Loucy (cell line): ENCODE results near the gene ZNF76.
"Not testable (repeated sequence)": the region's sequence is repeated elsewhere in the genome, so short reads cannot be mapped to it uniquely, and the experiment has no call there.

Experiments used
- H2AFZ ChIP-seq: fragments of 200-600 bp; sonication (generic); 2 replicates; pipeline ENCODE4 v1.6.0; 2016; ENCODE audit warnings: antibody characterized with exemption, mild to moderate bottlenecking, low read length, moderate library complexity
- H3F3A ChIP-seq: fragments of 200-600 bp; 2 replicates; pipeline ENCODE4 v1.6.0; 2016; ENCODE audit warnings: antibody characterized with exemption, low read depth, mild to moderate bottlenecking
- H3K27me3 ChIP-seq: fragments of 200-600 bp; sonication (generic); 2 replicates; pipeline ENCODE4 v1.6.1; 2014; ENCODE audit warnings: low read length, mild to moderate bottlenecking; ENCODE audit not compliant: insufficient read depth, poor library complexity, severe bottlenecking
- H3K36me3 ChIP-seq: fragments of 200-600 bp; sonication (generic); 2 replicates; pipeline ENCODE4 v1.6.1; 2016; ENCODE audit warnings: low read length; ENCODE audit not compliant: insufficient read depth
- H3K4me1 ChIP-seq: fragments of 200-600 bp; sonication (generic); 2 replicates; pipeline ENCODE4 v1.5.1; 2014; ENCODE audit warnings: low read length, mild to moderate bottlenecking; ENCODE audit not compliant: insufficient read depth, poor library complexity, severe bottlenecking
- H3K4me2 ChIP-seq: fragments of 200-600 bp; sonication (generic); 2 replicates; pipeline ENCODE4 v1.6.0; 2014; ENCODE audit warnings: antibody characterized with exemption, low read length, low read depth, mild to moderate bottlenecking; ENCODE audit not compliant: poor library complexity, severe bottlenecking
- H3K4me3 ChIP-seq: fragments of 200-600 bp; sonication (generic); 2 replicates; pipeline ENCODE4 v1.5.1; 2014; ENCODE audit warnings: low read length, mild to moderate bottlenecking, mixed read lengths; ENCODE audit not compliant: poor library complexity, severe bottlenecking
- H3K79me2 ChIP-seq: fragments of 200-600 bp; sonication (generic); 2 replicates; pipeline ENCODE4 v1.6.1; 2014; ENCODE audit warnings: low read length; ENCODE audit not compliant: insufficient read depth
- H3K9ac ChIP-seq: fragments of 200-600 bp; sonication (generic); 2 replicates; pipeline ENCODE4 v1.6.0; 2014; ENCODE audit warnings: mild to moderate bottlenecking, low read depth, low read length, moderate library complexity; ENCODE audit not compliant: poor library complexity, severe bottlenecking
- H3K9me2 ChIP-seq: fragments of 200-600 bp; sonication (generic); replicated peaks from 2 replicates; pipeline ENCODE4 v1.6.1; 2016; ENCODE audit warnings: low read depth, low read length, mixed read lengths
- H3K9me3 ChIP-seq: fragments of 200-600 bp; sonication (generic); 2 replicates; pipeline ENCODE4 v1.6.1; 2014; ENCODE audit warnings: mild to moderate bottlenecking, antibody characterized with exemption, low read length, low read depth; ENCODE audit not compliant: insufficient read depth
- H4K20me1 ChIP-seq: fragments of 200-600 bp; sonication (generic); 2 replicates; pipeline ENCODE4 v1.6.0; 2014; ENCODE audit warnings: antibody characterized with exemption, low read length, mild to moderate bottlenecking; ENCODE audit not compliant: insufficient read depth, poor library complexity, severe bottlenecking
- CTCF ChIP-seq: fragments of 200-600 bp; sonication (generic); conservative IDR thresholded peaks from 2 replicates; pipeline ENCODE4 v1.5.1; 2014; ENCODE audit warnings: mild to moderate bottlenecking, antibody characterized with exemption, low read length
- EZH2phosphoT487 ChIP-seq: fragments of 200-600 bp; IDR thresholded peaks from 2 replicates; pipeline ENCODE4 v1.6.1; 2018; ENCODE audit warnings: antibody characterized with exemption, mild to moderate bottlenecking, moderate library complexity, borderline replicate concordance

The ZNF76 gene

GRCh38 chr6:35330541-35331119 lies 71.1 kb downstream of the ZNF76 start:
- Histone ChIP-seq H3K4me1 (peaks cover 9% of the 10 kb centered on the region), H3K9me3 (0 out of 2 replicates have a peak, but pooled peaks cover 3% of the 10 kb centered on the region)
- TF ChIP-seq CTCF = no peak
- no peak for TF ChIP-seq EZH2phosphoT487

GRCh38 chr6:35332074-35332887 lies 72.7 kb downstream of the ZNF76 start:
- H3K9me3 ChIP-seq, H3K4me3 ChIP-seq, H3K4me1 ChIP-seq, H4K20me1 ChIP-seq, H3K4me2 ChIP-seq, H3K9me2 ChIP-seq, H2AFZ ChIP-seq, H3K9ac ChIP-seq, H3K79me2 ChIP-seq, H3K27me3 ChIP-seq, H3K36me3 ChIP-seq, H3F3A ChIP-seq: not testable (repeated sequence)
- peak; percentile 33; the same call in 1 of the 2 replicates for TF ChIP-seq CTCF

More at GRCh38 chr6:35330541-35331119, 71.1 kb downstream of the ZNF76 start:
- Histone ChIP-seq H4K20me1 (no peaks in the 10 kb centered on the region), H3K4me2 (no peak overlapping the region), H3K36me3 (no peaks in the 10 kb centered on the region), H3K79me2 (no peaks in the 10 kb centered on the region), H3K9ac (no peak overlapping the region), H3K4me3 (no peak overlapping the region), H3K9me2 (no peaks in the 10 kb centered on the region), H3F3A (no peaks in the 10 kb centered on the region), H3K27me3 (no peaks in the 10 kb centered on the region), H2AFZ (no peak overlapping the region)

- H3K27me3 ChIP-seq = no peaks in the 10 kb centered on the region
- no peak overlapping the region for H2AFZ ChIP-seq
- H3K9ac ChIP-seq = no peak overlapping the region
- no peaks in the 10 kb centered on the region for H3K36me3 ChIP-seq
- H3K4me1 ChIP-seq = peaks cover 16% of the 10 kb centered on the region
- H3K79me2 ChIP-seq = peaks cover 8% of the 10 kb centered on the region; the same call in 1 of the 2 replicates
- H4K20me1 ChIP-seq = peaks cover 4% of the 10 kb centered on the region
- no peaks in the 10 kb centered on the region for H3K9me3 ChIP-seq
- H3K4me2 ChIP-seq = no peak overlapping the region
- H3K9me2 ChIP-seq = no peaks in the 10 kb centered on the region
- TF ChIP-seq EZH2phosphoT487 (no peak), CTCF (no peak)
- H3F3A ChIP-seq = no peaks in the 10 kb centered on the region
- H3K4me3 ChIP-seq = no peak overlapping the region
These were observed 82.0 kb downstream of the ZNF76 start for GRCh38 chr6:35341557-35341956.
